ENCODE measurements around the gene BCAR1.

DNA sequence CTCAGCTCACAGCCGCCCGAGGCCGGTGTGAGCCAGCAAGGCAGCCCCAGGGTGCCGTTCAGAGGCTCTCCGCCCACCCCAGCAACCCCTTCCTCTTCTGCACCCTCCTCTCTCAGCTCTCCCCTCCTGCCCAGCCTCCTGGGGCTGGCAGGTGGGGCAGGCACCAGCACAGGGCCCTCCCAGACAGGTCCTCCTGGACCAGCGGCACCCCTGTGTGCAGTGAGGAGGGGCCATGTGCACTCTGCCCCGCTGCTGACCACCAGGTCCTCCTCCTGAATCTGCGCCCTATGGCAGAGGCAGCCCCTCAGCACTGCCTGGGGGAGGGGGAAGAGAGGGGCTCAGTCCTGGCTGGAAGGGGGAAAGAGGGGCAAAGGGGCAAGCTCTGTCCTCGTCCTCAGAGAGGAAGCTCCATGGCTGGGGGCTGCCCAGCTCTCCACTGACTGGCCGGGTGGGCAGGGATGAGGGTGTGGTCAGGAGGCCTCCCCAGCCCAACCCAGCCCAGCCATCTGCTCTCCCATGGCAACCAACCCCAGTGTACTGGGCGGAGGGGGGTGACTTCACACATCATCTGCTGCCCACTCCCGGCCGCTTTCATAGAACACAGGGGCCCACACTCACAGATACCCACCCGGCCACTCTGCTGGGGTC lies 5.4 kb upstream of the BCAR1 start:
- TF ChIP-seq POLR2AphosphoS5 (IDR thresholded peaks at IDR 0.05): no peak
- TF ChIP-seq, protein P1, sequence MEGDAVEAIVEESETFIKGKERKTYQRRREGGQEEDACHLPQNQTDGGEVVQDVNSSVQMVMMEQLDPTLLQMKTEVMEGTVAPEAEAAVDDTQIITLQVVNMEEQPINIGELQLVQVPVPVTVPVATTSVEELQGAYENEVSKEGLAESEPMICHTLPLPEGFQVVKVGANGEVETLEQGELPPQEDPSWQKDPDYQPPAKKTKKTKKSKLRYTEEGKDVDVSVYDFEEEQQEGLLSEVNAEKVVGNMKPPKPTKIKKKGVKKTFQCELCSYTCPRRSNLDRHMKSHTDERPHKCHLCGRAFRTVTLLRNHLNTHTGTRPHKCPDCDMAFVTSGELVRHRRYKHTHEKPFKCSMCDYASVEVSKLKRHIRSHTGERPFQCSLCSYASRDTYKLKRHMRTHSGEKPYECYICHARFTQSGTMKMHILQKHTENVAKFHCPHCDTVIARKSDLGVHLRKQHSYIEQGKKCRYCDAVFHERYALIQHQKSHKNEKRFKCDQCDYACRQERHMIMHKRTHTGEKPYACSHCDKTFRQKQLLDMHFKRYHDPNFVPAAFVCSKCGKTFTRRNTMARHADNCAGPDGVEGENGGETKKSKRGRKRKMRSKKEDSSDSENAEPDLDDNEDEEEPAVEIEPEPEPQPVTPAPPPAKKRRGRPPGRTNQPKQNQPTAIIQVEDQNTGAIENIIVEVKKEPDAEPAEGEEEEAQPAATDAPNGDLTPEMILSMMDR (IDR thresholded peaks at IDR 0.05; ENCODE audit: poor library complexity, severe bottlenecking): no peak

Data from neural cell (in vitro differentiated cells).